HG03575 (cell line): ENCODE results near the gene AUTS2.

Experiments
- ATAC-seq: cut with Tn5 transposase; IDR thresholded peaks from one replicate; pipeline ENCODE4 v1.9.1; 2021; ENCODE audit not compliant: unreplicated experiment, insufficient number of reproducible peaks, low FRiP score; ENCODE audit errors: extremely low read depth

The AUTS2 gene

DNA sequence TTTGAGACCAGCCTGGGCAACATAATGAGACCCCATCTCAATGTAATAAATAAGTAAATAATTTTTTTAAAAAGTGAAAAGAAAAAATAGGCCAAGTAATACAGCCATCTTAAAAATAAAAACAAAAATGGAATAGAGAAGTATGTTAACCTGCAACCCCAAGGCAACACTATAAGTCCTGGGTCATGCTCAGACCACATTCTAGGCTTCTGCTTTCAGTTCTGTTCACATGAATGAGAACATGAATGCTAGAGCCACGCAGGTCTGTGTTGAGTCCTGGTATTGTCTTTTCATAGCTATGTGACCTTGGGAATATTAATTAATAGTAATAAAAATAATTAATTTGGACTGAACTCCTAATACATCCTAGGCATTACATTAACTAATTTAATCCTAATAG, 284.0 kb downstream of the AUTS2 start:
- ATAC-seq, result peak; percentile 81

DNA sequence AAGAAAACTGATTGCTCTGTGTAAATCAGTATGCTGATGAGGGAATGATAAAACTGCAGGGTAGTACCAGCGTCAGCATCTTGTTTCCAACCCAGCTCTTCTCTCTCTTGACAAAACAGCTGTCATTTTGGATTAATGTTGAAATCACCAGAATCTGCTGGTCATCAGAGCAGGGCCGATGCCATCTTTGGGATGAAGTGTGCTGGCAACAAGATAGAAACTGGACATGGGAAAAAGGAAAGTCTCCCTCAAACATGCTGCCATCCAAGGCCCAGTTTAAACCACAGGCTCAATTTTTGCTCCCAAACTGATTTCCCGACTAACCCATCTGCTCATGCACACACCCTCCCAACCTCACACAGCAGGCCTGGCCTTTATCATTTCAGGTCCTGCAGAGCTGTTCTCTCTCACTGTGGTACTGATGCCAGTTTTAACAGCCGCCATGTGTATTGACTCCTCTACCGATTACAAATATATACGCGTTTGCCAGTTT, 285.2 kb downstream of the AUTS2 start:
- ATAC-seq, result no peak

DNA sequence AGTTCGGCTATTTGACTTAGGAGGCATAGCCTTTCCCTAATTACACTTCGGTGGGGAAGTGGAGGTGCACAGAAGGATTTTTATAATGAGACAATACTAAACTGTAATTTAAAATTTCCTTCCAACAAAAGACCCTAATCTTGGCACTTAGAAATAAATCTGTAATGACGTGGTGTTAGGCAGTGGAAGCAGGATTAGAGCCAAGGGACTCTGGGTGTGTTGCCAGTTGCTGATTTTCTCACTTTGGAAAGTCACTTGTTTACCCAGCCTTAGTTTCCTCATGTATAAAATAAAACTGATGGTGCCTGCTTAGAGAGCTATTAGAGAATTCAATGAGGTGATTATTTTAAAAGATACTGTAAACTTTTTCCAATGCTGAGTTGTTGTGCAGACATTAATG, 287.2 kb downstream of the AUTS2 start:
- ATAC-seq, result no peak

DNA sequence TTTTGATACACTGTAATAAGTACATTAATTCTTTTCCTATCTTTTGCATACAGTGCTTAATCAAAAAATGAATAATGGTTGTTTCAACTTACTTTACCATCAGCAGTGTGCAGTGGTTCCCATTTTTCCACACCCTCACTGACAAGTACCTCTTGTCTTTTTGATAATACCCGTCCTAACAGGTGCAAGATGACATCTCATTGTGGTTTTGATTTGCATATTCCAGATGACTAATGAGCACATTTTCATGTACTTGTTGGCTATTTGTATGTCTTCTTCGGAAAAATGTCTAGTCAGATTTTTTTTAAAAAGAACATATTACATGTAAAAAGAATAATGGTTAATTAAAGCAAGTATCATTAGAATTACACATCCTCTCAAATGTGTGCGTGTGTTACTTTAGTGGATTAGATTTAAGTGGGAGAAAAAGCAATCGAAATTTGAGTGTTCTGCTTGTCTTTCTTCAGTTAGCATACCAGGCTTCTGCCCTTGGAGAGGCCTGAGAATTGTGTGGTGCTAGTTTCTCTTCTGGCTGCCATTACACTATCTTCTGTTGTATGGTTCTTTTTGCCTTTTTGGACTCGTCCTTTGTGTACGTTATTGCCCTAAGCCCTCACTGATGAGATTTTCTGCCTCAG, 291.2 kb downstream of the AUTS2 start:
- ATAC-seq, result peak; percentile 50

DNA sequence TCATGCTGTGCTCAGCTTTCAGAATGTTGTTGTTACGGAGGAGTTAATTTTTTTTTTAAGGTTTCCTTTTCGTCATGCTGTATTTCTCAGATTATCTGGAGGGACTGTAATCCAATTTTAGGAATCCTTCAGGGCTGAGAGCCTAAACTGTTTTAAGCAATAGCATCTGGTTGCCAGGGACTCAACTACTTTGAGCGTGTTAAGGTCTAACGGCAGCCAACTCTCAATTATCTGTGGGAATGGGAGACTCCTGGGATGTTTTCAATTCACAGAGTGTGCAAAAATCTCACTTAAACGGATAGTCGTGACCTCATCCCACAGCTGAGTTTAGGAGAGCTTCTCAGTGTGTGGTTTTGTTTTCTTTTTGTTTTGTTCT, 291.7 kb downstream of the AUTS2 start:
- no peak for ATAC-seq

DNA sequence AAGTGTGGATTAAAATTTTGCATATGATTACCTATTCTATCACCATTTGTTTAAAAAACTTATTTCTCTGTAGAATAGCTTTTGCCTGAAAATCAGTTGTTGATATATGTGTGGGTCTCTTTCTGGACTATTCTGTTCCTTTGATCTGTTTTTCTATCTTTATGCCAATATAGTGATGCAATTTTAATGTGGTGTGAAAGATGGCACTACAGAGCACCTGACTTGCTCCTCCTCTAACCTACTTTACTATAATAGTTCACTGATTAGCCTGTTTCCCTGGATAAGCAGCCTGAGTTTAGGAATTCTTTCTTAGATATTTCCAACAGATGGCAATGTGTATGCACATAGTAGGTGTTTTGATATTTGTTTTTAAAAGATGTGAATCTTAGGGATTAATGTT, 294.5 kb downstream of the AUTS2 start:
- no peak for ATAC-seq

DNA sequence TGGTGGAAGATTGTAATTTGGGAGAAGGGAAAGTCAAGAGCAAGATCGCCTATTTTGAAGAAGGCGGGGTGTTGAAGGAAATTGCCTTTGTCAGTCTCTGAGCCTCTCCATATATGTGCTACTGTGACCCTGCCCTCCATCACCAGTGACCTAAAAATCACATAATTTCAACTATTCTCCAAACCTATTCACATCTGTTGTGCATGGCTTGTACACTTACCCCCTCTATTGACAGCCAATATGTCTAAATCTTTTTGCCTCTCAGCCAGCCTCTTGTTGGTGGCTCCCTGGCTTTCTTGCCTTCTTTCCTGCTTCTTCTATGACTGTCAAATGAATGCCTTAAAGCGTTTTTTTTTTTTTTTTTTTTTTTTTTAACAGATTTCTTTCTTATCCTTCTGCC, 295.6 kb downstream of the AUTS2 start:
- no peak for ATAC-seq

DNA sequence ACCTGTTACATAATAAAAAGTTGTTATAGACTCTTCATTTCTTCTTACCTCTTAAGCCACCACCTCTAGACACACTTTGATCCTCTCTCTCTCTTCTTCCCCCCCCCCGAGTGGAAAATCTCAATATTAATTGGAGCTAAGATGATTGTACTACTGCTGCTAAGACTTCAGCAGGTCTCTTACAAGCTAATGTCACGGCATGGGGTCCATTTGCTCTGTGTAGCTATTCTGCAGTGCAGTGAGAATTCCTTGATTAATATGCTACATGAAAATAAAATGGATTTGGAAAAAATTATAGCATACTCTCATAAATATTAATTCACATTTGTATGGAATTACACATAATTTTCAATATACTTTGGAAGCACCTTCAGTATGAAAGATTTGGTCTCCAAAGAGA, 297.2 kb downstream of the AUTS2 start:
- no peak for ATAC-seq

DNA sequence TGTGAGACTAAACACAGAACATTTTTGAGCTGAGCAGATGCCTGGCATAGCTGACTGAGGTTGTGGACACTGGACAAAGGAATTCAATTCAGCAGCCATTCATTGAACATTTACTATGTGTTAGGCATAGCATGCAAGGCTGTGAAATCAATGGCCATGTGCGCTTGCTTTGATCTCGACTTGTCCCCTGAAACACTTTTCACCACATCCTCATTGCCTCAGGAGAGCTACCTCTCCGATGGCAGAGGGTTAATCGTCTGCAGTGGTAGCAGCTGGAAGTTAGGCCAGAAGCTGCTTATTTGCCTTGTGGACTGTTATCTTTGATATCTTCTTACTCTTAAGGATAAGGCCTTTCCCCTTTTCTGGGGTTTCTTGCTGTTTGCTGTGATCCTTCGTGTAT, 297.8 kb downstream of the AUTS2 start:
- no peak for ATAC-seq

DNA sequence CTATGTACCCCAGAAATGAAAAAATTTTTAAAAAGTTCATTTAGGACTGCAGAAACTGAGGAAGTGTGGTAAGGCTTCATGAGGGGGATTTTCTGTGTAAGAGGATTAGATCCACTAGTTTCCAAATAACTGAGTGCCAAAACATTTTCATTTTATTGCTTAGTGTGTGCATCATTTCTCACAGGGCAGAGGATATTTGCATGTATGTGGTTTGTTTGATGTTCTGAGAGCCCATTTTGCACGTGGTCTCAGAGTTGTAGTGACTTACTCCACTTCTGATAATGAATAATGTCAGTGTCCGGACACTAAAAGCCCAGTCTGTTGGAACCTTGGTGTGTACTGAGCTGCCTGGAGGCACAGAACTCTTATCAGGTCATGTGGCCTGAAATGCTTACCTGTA, 299.9 kb downstream of the AUTS2 start:
- peak; percentile 69 for ATAC-seq

DNA sequence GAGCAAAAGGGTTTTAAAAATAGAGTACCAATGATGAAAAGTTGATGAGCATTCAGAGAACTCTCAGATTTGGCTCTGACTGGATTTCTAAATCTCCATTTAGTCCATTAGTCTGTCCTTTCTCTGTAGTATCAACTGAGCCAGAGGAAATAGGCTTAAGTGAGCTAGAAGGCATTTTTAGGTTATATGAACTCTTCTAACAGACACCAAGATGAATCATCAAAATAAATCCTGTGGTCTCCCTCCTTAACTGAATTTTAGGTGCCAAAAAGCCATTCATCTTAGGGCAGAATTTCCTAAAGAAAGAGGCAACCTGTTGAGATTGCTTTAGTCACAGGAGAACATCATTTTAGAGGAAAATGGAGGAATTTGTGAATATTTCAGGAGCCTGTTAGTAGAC, 305.1 kb downstream of the AUTS2 start:
- ATAC-seq, result no peak

DNA sequence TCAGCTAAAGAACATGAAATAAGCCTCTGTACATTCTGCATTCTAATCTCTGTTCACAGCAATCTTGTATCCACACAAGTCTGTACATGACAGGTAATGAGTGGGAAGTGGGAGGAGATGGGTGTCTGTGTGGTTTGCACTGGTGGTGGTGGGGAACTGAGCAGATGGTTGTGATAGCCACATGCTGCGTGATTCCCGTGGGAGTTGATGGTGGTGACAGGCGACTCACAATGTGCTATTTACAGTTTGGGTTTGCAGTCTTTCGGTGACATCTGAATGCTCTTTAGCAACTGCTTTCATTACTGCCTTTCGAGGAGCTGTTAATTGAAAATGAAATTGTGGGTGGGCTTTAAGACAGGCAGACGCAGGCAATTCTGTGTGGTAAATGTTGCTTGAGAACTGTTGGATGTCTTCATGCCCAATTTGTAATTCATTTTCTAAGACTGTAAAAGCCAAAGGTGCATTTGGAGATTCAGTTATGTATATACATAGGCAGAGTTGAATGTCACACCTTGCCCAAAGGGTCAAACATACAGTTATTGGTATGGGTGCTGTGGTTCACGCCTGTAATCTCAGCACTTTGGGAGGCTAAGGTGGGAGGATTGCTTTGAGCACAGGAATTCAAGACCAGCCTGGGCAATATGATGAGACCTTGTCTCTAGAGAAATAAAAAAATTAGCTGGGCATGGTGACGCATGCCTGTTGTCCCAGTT, 308.2 kb downstream of the AUTS2 start:
- ATAC-seq, result peak; percentile 83

DNA sequence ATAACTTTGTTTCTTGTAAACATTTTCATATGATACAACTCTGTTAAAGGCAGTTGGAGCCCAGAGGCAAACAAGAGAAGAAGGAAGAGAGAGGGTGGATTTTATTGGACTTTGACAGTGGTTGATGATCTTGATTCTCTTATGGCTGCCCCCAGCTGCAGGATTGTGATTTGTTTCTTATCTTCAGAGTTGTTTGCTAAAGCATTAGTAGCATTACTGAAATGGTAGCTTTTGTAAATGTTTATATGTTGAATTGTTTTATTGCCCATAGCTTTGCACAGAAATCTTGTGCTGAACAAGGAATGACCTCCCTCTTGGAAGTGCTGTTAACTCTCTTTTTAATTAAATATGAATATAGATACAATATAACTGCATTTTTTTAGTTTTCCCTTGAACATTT, 309.4 kb downstream of the AUTS2 start:
- ATAC-seq, result no peak

DNA sequence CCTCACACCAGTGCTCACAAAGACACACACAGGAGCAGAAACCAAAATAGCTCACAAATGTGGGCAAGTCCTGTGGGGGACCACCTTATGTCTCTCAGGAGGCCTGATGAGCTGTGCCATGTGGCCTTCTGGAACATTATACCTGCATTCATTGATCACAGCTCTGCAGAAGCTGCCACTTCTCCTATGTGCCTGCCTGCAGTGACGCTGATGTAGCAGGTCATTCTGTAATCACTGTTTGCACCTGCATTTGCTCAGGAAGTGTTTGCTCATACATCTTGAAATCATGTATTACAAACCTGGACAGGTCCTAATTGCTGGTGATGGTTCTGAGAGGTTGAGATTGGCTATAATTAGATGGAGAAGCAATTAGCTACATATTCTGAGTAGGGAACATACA, 310.2 kb downstream of the AUTS2 start:
- no peak for ATAC-seq

DNA sequence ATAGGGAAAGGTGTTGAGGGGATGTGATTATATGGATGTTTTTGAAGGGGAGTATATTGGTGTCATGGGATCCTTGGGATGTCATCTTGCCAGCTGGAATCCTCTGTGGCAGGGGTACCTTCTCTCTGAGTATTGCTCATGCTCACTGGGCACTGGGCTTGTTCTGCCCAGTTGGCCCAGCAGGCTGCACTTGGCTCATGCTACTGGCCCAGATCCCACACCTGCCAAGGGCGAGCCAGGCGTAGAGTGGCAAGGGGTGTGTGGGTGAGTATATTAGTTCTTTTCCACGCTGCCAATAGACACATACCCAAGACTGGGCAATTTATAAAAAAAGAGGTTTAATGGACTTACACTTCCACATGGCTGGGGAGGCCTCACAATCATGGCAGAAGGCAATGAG, 311.9 kb downstream of the AUTS2 start:
- no peak for ATAC-seq

DNA sequence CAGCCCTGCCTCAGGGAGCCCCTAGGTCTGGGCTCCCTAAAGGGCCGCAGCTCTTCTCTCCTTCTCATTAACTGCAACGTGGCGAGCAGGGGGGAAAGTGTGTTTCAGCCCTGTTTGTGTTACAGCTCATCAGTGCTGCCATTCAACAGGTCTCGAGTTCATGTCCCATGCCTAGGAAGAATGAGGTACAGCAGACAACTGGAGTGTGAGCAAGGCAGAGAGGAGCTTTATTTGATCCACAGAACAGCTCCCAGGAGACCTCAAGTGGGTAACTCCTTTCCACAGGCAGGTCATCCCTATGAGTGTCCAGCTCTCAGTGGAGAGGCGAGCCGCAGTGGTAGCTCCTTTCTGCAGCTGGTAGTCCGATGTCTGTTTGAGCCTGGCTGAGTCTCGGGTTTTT, 313.1 kb downstream of the AUTS2 start:
- no peak for ATAC-seq

DNA sequence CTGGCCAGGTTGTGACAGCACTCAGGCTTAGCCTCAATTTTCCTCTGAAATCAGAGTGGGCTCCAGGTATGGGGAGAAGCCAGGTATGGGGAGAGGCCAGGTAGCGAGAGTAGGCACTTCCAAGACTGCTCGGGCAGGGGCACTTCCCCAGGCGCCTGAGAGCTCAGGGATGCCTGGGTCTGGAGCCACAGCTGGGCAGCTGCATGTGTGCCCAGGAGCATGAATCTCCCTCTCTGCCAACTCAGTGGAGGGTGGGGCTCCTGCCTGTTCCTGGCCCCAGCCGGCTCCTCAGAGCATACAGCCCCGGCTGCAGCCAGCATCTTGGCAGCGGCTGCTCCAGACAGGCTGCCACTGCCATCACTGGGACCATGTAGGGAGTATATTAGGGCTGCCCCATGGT, 313.9 kb downstream of the AUTS2 start:
- no peak for ATAC-seq

DNA sequence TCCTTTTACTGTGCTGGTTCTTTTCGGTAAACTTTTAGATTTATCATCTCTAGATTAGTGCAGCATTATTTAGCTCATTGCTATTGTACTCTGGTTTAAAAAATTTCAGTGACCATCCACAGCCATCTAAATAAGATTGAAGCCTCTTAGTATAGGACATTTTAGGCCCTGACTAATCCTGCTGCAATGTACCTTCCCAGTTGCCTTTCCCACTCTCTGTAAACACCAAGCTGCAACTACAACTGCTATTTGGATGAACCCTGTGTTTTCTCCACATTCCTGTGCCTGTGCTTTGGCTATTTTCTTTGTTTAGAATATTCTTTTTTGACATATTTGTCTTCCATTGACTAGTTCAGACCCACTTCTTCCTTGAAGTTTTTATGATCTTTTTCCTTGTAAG, 314.6 kb downstream of the AUTS2 start:
- no peak for ATAC-seq

DNA sequence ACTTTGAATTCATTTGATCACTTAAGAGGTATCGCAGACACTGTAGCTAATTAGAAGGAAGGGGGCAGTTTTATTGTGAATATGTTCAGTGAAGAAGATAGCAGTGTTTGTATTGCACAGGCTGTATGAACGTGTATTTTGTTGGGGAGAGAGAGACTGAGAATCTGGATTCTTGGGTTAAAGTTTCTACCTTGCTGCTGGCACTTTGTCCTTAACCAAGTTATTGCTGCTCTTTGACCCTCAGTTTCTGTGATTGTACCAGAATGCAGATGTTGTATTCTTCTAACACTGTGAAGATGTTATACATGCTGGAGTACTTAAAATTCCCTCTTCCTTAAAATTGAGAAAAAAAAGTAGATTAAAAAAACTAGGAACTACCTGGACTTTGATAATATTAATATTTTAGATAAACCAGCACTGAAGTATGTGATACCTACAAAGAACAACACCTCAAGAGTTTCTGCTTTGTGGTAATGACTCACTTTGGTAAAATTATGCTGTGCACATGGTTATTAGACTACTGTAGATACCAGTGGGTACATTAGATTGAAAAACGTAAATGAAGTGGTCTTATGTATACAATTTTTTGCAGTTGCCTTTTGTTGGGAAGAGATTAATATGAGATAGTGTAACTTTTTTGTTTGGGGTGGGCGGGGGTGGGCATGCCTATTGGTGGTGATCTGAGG, 321.3 kb downstream of the AUTS2 start:
- no peak for ATAC-seq

DNA sequence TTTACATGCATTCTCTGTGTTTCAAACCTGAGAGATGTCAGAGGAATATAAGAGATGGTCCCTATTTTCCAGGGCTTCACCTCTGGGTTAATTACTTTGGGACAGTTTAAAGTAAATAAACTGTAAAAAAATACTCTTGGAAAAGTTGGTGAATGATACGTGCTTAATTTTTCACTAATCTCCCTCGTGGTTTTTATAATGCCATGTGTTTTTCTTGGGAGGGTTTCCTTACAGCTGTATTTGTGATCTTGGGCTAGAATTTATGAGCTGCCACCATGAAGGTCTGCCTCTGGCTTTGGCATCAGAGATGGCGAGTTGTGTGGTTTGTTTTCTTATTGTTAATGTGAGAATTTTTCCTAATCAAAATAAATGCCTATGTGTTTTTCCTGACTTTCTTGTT, 322.5 kb downstream of the AUTS2 start:
- no peak for ATAC-seq
